SK-MEL-5 (cell line): ENCODE measurements around the gene SLC15A3. TPM values are rescaled to one million over a fixed set of nuclear protein-coding genes. Genes with fewer than 3 reads are reported as not detected.

ENCODE experiments used
- DNase-seq: peaks from one replicate; pipeline ENCODE4 v3.0.0-alpha.2; 2016; ENCODE audit warnings: low read depth, low spot score
- in situ Hi-C: cut with HindIII; loops from 2 replicates; pipeline ENCODE4 v1.10.0; 2016; ENCODE audit warnings: low sequenced_read_pairs, high pct_unique_total_duplicates, low pct_unique_long_range_greater_than_20kb
- total RNA-seq: library from RNA; depleted of rRNA; stranded (reverse); fragments of >200 nt; shearing (Covaris generic); gene quantifications from 2 replicates; pipeline ENCODE4 v1.2.3, GENCODE V29; 2014

Gene SLC15A3
- total RNA-seq, 1 experiment from 2014 or later: 1.1 TPM

DNA sequence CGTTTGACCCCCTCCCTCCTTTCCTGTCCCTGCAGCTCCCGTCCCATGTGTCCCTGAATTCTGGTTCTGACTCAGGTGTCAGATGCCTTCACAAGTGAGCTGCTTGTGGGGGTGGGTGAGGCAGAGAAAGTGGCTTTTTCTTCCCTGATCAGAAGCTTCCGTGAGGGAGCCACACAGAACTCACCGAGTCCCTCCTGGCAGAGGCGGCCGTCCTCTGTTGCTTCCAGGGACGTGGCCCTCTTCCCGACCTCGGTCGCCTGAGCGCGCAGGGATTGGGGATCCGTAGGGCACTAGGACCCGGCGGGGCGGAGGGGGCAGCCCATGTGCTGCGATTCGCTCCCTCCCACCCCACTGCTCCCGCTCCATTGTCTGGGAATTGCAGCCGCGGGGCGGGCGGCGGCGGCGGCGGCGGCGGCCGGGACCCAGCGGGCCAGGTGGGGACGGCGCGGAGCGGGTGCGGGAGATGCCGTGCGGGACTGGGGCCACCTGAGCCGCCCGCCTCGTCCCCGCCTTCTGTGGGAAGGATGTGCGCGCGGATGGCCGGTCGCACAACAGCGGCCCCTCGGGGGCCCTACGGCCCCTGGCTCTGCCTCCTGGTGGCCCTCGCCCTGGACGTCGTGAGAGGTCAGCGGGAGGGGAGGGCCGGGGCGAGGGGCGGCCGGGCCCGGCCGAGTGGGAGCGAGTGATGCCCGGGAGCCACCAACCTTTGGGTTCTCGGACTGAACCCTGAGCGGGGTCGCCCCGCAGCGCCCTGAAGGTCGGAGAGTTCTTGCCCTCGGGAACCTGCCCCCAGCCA, 27.7 kb downstream of the SLC15A3 start, which contains the start of gene TMEM132A:
TMEM132A (plus strand) TSS at position 351 of the 796 bp plus-strand sequence; CDS start at position 525, 174 bp downstream.
- in situ Hi-C loops: no loop called here
- peak; percentile 57 for DNase-seq

DNA sequence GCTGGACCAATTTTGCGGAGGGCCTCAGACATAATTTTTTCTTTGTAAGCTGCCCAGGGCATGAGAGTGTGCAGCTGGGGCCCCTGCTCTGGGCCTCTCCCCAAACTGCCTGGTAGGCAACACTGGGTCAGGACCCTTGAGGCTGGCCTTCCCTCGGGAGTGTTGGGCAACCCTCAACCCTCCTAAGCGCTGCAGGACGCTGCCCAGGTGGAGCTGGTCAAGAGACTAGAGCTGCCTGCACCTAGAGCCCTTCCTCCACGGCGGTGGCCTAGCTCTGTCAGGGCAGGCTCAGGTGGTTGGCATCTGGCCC, 28.2 kb downstream of the SLC15A3 start:
- in situ Hi-C loops: no loop called here
- DNase-seq: no peak

DNA sequence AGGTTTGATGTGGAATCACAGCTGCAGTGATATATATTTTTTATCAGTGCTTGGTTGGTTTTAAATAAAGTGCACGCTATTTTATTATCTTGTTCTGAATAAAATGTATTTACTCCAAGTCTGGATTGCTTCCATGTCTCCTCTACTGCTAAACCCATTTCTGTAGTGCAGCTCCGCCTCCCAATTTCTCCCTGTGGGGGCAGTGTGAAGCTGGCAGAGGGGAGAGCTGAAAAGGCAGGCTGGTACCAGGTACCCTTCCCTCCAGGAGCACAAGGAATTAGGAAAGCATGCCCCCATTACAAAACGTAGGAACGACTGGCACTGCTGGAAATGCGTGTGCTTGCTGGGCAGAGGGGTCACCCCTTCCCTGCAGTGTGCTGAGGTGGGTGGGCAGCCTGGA, 28.6 kb downstream of the SLC15A3 start:
- in situ Hi-C loops: no loop called here
- DNase-seq: no peak

DNA sequence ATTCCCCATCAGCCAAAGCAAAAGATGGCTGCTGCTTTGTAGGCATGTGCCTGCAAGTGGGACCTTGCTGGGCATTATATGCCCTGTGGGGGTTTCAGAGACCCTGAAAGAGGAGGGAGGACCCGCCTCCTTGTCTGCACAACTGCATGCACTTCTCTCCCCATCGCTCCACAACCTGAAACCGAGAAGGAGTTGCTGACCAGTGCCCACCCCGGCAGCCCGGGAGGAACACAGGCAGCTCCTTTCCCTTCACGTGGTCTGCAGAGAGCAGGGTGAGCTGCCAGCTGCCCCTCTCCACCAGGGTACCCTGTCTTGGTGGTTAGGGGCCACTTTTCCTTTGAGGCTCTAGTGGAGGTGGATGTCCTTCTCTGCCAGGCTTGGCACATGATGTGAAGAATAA, 29.1 kb downstream of the SLC15A3 start:
- no peak for DNase-seq
- in situ Hi-C loops: no loop called here

DNA sequence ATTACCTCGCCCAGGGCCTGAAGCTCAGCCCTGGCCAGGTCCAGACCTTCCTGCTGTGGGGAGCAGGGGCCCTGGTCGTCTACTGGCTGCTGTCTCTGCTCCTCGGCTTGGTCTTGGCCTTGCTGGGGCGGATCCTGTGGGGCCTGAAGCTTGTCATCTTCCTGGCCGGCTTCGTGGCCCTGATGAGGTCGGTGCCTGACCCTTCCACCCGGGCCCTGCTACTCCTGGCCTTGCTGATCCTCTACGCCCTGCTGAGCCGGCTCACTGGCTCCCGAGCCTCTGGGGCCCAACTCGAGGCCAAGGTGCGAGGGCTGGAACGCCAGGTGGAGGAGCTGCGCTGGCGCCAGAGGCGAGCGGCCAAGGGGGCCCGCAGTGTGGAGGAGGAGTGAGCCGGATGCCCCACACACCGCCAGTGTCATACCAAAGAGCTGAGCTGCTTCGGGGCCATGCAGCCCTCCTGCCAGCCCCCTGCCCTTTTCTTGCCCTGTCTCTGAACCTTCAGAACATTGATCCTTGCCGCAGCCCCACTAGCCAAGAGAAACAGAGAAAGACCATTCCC, 30.1 kb downstream of the SLC15A3 start:
- DNase-seq: no peak
- in situ Hi-C loops: no loop called here

DNA sequence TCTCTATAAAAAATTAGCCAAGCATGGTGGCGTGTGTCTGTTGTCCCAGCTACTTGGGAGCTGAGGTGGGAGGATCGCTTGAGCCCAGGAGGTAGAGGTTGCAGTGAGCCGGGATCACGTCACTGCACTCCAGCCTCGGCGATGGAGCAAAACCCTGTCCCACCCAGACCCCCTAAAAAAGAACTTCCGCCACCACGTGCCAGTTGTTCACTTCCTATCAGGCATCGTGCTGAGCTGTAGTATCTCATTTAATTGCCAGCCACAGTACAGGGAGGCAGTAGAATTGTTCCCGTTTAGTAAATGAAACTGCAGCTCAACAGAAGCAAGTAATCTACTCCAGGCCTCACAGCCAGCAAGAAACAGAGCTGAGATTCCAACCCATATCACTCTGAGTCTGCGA, 30.7 kb downstream of the SLC15A3 start:
- in situ Hi-C loops: no loop called here
- no peak for DNase-seq

DNA sequence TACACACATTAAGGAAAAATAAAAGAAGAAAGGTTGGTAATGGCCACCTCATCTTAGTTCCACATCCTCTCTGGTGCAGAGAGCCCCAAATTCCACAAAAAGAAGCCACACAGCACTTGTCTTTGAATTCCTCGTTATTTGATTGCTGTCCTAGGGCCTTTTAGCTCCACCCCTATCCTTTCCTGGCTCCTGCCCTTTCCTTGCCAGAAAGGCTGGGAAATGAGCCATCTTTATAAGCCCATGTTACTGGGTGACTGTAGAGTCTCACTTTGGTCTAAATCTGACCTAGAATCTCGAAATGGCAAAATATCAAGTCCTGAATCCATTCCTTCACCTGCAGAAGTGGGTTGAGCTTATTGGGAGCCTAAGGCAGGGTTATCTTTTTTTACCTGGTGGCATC, 32.0 kb downstream of the SLC15A3 start:
- DNase-seq: no peak
- in situ Hi-C loops: no loop called here

DNA sequence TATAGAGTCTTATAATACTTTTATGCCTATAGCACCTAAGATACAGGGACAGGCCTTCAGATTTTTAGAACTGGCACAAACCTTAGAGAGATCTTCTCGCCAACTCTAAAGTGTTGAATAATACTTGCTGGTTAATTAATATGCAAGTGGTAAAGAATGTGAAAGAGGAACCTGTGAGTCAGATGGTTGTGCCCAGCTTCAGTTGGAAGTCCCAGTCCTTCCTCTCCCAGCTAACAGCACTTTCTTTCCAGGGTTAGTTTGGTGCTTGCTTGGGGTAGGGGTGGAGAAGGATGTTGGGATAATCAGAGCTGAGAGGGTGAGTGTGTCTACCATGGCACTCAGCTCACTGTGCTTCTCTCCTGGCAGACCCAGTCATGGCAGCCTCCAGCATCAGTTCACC, 32.7 kb downstream of the SLC15A3 start:
- in situ Hi-C loops: no loop called here
- no peak for DNase-seq

DNA sequence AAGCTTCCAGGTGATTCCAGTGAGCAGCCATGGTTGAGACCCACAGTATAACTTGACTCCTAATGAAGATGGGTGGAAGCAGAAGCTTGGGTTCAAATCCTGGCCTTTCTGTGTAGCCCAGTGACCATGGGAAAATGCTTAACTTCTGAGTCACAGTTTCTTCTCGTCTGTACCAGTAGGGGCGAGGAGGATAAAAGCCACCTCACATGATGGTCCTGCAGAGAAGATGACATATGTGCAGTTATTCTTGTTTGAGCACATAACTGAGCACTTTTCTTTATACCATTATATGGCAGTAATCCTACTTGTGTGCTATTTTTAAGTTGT, 33.1 kb downstream of the SLC15A3 start:
- DNase-seq: peak; percentile 27
- in situ Hi-C loops: no loop called here

DNA sequence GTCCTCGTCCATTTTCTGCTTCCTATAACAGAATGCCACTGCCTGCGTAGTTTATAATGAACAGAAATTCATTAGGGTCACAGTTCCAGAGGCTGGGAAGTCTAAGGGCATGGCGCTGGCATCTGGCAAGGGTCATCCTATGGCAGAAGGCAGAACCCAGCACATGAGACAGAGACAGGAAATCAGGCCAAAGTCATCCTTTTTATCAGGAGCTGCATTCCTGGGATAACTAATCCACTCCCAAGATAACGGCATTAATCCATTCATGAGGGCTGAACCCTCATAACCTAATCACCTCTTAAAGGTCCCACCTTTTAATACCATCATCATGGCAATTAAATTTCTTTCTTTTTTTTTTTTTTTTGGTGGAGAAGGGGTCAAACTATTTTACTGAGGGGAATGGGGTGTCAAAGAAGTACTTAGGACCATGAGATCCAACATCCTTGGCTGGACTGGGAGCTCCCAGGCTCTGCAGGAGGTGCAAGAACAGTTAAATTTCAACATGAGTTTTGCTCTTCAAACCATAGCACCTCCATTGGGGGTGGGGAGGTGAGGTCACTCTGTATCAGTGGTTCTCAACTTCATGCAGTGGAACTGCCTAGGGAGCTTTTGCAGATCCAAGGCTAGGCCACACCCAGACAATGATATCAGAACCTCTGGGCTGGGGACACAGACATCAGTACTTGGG, 33.6 kb downstream of the SLC15A3 start:
- in situ Hi-C loops: no loop called here

DNA sequence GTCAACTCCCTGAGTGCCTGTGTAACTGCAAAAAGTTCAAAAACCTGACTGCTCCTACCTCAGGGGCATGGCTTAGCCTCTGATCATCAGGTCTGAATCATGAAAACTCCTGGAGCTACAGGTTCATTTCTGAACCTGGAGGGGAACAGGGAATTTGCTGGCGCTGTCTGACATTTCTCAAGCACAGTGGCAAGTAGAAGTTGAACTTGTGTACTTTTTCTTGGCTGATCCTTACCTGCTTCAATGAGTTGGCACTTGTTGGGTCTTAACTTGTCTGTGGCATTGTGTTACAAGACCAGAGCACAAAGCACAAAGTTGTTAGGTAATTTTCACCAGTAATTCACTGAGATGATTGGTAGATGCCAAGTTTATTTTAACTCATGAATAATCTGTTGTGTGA, 34.7 kb downstream of the SLC15A3 start:
- in situ Hi-C loops: no loop called here
- no peak for DNase-seq

More for the DNA sequence above, 33.6 kb downstream of the SLC15A3 start:
- DNase-seq: no peak

DNA sequence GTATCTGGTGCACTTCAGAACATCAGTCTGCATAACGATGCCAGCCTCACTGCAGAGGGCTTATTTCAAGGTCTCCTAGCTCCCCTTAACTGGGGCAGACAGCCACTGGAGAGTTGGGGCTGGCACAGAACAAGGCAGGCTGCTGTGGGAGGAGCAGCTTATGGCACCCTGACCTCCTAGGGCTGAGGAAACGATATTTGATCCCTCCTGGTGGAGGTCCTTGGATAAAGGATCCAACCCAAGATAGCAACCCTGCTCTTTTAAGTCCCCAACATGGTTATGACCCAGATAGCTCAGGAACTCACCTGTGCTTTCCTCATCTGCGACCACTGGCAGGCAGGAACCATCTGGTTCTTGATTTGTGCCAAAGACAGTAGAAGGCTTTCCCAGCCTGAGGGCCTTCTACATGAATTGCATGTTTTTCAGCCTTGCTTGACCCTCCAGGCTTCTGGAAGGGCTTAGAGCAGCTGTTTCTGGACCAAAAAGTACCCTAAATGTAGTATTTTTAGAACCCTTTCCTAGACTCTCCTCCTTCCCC, 35.2 kb downstream of the SLC15A3 start:
- no peak for DNase-seq
- in situ Hi-C loops: no loop called here

DNA sequence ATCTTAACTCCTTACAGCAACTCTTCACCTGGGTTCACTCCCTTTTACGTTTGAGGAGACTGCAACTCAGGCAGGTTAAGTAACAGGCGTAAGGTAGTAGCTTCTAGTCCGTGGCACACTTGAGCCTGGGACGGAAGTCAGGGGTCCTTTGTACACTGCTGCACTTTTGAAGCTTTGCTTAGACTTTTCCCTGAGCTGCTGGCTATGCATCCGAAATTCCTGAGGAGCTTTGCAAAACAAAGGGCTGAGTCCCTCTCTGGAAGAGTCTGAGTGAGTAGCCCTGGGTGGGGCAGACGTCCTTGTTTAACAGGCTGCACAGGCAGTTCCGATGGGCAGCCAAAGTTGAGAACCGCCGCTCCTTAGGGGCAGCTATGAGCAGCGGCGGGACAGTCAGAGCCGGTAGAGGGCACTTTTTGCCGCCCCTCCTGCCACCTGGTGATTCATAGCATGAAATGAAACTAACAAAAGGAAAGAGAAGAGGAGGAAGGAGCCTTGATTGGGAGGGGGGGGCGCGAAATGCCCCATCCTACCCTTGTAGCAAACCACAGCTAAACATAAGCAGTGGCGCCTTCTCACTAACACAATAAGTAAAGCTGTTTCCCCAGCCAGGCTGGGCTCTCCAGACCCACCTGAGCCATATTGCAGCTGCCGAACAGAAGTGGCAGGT, 36.6 kb downstream of the SLC15A3 start:
- in situ Hi-C loops: no loop called here

DNA sequence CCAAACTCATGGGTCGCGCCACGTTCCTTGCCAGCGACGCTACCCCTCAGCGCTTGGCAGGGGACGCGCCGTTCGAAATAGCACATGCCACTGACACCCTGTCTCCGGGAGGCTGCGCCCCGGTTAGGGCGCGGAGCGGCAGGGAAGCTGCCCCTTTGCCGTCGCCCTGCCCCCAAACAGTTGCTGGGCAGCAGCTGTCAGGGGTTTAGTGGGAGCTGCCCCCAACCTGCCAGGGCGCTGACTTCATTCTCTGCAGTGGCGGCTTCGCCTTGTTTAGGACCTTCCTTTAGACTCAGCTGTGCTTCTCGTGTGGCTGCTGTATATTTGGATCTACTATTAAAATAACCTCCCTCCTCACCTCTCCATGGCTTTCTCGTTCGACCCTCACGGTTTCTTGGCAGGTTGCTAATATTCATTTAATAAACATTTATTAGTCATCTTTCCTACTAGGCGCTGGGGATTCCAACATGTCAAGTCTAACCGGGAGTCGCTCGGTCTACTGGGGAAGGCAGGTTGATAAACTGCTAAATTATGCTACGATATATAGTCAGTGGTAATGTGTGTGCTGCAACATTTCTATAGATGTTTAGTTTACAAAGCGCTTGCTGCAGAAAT, 37.2 kb downstream of the SLC15A3 start:
- in situ Hi-C loops: no loop called here
- DNase-seq: no peak

More for the DNA sequence above, 36.6 kb downstream of the SLC15A3 start:
- peak; percentile 30 for DNase-seq

DNA sequence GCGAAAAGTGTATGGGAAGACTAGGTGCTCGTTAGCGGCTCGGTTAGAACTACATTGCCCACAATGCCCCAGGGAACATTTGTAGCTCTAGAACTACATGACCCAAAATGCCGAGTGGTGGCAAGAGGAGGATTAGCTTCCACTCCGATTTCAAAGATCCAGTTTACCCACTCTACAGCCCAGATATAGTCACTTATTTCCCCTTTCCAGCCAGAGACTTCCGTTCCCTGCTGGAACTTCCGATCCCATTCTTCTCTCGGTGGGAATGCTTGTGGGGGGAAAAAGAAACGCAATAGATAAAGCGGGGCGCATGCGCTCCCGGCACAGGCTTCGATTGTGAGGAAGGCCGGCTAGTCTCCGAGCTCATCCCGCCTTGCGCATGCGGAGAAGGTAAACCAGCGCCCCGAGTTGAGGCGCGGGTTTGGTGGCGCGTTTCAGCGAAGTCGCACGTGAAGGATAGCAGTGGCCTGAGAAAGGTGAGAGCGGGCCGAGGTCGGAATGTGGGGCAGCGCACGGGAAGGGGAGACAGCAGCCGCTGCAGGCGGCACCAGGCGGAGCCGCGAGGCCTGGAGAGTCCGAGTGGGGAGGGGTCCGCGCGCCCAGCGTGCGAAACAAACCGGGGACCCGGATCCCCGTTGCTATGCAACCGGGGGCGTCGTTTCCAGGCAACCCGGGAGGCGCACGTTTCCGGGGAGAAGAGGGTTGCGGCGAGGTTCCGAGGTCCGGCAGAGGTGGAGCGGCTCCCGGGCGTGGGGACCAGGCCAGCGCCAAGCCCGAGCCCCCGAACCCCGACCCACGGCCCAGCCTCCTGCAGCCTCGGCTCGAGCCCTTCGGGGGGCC, 38.0 kb downstream of the SLC15A3 start, which contains the start of gene TMEM109:
TMEM109 (plus strand) TSS at position 366 of the 840 bp plus-strand sequence. CDS start 5,536 bp downstream, outside the sequence.
- DNase-seq: peak; percentile 82
- in situ Hi-C loops: no loop called here

DNA sequence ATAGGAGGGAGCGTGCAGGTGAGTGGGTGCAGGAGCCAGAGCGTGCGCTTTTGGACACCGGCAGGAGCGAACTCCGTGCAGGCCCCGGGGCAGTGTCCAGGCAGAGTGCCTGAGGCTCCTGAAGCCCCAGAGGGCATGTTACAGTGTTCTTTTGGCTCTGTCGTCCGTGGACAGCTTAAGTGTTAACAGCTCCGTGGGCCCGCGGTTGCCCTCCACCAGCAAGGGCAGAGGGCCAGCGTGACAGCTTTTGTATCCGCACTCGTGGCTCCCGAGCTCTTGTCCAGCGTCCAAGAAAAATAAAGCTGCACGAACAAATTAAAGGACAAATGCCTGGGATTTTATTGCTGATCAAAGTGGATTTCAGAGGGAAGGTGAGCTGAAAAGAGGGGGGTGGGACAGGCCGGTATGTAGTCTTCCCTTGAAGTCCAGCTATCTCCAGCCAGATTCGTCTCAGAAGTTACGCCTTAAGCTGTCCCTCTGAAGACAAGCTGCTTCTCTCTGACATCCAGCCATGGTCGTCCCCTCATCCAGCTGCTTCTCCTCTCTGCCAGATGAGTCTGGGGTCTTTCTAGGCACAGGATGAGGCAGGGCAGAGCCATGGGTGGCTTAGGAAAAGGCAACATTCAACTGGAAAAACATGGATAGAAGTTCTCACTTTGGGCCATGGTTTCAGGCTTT, 39.0 kb downstream of the SLC15A3 start:
- DNase-seq: no peak
- in situ Hi-C loops: no loop called here
